RWPE1 (cell line): Measurements from ENCODE around the gene PTPN22.

Experiments
- CTCF ChIA-PET: fragments of 350-600 bp; sonication (Branson Sonifier 250); formaldehyde crosslinking; extraction: SDS; loops from one replicate; lab custom pipeline; 2021; lab: Yijun Ruan, JAX
- POLR2A ChIA-PET: fragments of 400-600 bp; formaldehyde crosslinking; extraction: SDS; loops from one replicate; lab custom pipeline; 2020; ENCODE audit warnings: antibody characterized with exemption; ENCODE audit not compliant: low non-redundant PET; lab: Yijun Ruan, JAX
- DNase-seq: peaks from one replicate; pipeline ENCODE4 v3.0.0; 2012; ENCODE audit warnings: low spot score
- H3K27ac ChIP-seq: fragments of 450-650 bp; 2 replicates; pipeline ENCODE4 v1.5.1; 2017
- TF ChIP-seq, protein P1 (sequence below): fragments of 450-650 bp; conservative IDR thresholded peaks from 2 replicates; pipeline ENCODE4 v1.5.1; 2017; ENCODE audit warnings: low read depth, mild to moderate bottlenecking

PTPN22 gene

DNA sequence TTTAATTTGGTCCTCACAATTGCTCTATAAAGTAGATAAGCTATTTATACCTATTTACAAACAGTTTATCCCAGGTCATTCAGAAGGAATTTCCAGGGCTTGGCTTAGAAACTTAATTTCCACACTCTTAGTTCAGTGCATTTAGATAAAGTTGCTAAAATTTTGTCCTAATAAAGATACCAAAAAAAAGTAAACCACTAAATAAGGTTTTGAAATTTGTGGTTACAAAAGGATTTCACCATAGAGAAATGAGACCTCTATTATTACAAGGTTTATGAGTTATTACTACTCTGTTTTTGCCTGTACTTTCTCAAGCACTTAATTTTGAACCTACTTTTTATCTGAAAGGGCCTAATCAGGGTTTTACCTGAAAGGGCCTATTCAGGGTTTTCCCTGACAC lies 22.4 kb downstream of the PTPN22 start:
- POLR2A ChIA-PET, result no interaction called here
- TF ChIP-seq, protein P1, sequence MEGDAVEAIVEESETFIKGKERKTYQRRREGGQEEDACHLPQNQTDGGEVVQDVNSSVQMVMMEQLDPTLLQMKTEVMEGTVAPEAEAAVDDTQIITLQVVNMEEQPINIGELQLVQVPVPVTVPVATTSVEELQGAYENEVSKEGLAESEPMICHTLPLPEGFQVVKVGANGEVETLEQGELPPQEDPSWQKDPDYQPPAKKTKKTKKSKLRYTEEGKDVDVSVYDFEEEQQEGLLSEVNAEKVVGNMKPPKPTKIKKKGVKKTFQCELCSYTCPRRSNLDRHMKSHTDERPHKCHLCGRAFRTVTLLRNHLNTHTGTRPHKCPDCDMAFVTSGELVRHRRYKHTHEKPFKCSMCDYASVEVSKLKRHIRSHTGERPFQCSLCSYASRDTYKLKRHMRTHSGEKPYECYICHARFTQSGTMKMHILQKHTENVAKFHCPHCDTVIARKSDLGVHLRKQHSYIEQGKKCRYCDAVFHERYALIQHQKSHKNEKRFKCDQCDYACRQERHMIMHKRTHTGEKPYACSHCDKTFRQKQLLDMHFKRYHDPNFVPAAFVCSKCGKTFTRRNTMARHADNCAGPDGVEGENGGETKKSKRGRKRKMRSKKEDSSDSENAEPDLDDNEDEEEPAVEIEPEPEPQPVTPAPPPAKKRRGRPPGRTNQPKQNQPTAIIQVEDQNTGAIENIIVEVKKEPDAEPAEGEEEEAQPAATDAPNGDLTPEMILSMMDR, result no peak
- no peak overlapping the region for H3K27ac ChIP-seq
- no peak for DNase-seq
- CTCF ChIA-PET, result no interaction called here

- ChIA-PET CTCF (no interaction called here), POLR2A (no interaction called here)
- no peak for DNase-seq
- TF ChIP-seq, protein P1, result no peak
- H3K27ac ChIP-seq, result no peak overlapping the region
Observed at GRCh38 chr1:113846391-113847035, 25.0 kb downstream of the PTPN22 start.

- no peak for DNase-seq
- TF ChIP-seq, protein P1, result no peak
- no peak overlapping the region for H3K27ac ChIP-seq
- ChIA-PET POLR2A (interaction anchor here (0.6 to 0.7 kb wide), 2 partner anchors 25 to 33 kb away, joined by 3 to 4 read pairs; no protein-coding TSS in a partner anchor), CTCF (interaction anchor here (0.6 to 0.8 kb wide), 8 partner anchors 17 to 1454 kb away, joined by 3 to 5 read pairs (median 3); no protein-coding TSS in a partner anchor)
Observed at GRCh38 chr1:113836534-113836933, 35.0 kb downstream of the PTPN22 start.

DNA sequence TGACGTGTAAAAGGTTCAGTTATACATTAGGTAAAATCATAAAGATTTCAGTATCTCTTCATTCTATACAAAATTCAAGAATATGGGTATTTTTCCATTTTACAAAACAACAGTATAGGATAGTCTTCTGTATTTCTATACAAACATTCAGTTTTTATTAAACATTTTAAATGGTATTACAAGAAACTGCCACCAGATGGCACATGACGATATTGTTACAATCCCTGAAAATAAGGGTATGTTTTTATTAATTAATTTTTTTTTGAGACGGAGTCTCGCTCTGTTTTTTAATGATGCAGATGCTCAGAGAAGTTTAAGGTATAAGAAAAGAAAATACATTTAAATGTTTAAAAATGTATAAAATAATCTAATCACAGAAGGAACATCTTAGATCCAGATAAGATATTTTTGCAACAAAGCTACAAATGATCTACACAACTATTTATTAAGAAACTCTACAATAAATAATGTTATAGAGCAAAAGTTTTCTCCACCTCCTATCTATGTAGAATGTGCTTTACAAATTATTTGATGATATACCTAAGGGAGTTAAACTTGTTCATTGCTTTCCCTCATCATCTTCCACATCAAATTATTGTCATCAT lies 35.7 kb downstream of the PTPN22 start:
- POLR2A ChIA-PET, result interaction anchor here (0.6 to 0.7 kb wide), 2 partner anchors 24 to 34 kb away, joined by 3 to 4 read pairs; no protein-coding TSS in a partner anchor

DNA sequence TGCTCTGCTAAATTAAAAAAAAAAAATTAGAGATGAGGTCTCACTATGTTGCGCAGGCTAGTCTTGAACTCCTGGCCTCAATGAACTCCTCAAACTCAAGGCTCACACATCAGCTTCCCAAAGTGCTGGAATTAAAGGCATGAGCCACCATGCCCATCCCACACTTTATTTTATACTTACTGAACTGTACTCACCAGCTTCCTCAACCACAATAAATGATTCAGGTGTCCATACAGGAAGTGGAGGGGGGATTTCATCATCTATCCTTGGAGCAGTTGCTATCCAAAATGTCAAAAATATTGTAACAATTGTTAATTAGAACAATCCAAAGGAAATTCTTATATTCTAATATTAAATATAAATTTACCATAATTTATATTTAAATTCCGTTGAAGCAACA lies 36.8 kb downstream of the PTPN22 start:
- ChIA-PET CTCF (interaction anchor here (0.7 to 1.1 kb wide), 3 partner anchors 12 to 160 kb away, joined by 4 to 8 read pairs (median 4); no protein-coding TSS in a partner anchor), POLR2A (no interaction called here)

More for the DNA sequence above, 35.7 kb downstream of the PTPN22 start:
- CTCF ChIA-PET, result interaction anchor here (0.6 to 1.1 kb wide), 9 partner anchors 13 to 1453 kb away, joined by 3 to 4 read pairs (median 3); no protein-coding TSS in a partner anchor
- peak; percentile 45 for DNase-seq
- H3K27ac ChIP-seq, result no peak overlapping the region
- TF ChIP-seq, protein P1, result peak; percentile 71

GRCh38 chr1:113830039-113830438 lies 41.5 kb downstream of the PTPN22 start:
- POLR2A ChIA-PET, result no interaction called here
- DNase-seq, result no peak
- CTCF ChIA-PET, result no interaction called here
- TF ChIP-seq, protein P1, result no peak
- no peak overlapping the region for H3K27ac ChIP-seq

More for the DNA sequence above, 36.8 kb downstream of the PTPN22 start:
- H3K27ac ChIP-seq, result no peak overlapping the region
- TF ChIP-seq, protein P1, result no peak
- DNase-seq, result no peak
